Esophagus (tissue), 2 donors: ENCODE results near the gene OR6C75. TPM values are rescaled to one million over a fixed set of nuclear protein-coding genes. Genes with fewer than 3 reads are reported as not detected.
"Not testable (repeated sequence)": the region's sequence is repeated elsewhere in the genome, so short reads cannot be mapped to it uniquely, and the experiment has no call there.

Source experiments
- H3K27ac ChIP-seq, 2 donors: one replicate each; pipeline ENCODE4 v1.5.1; 2013; ENCODE audit warnings: low read depth in 2 of 2, mild to moderate bottlenecking in 2 of 2, inconsistent platforms in 1 of 2, low read length in 1 of 2, moderate library complexity in 1 of 2
- H3K27me3 ChIP-seq, 2 donors: one replicate each; pipeline ENCODE4 v1.6.1; 2013; ENCODE audit warnings: low read length in 2 of 2, control low read depth in 1 of 2, mild to moderate bottlenecking in 1 of 2; ENCODE audit not compliant: insufficient read depth in 2 of 2, control insufficient read depth in 1 of 2
- H3K36me3 ChIP-seq, 2 donors: one replicate each; pipeline ENCODE4 v1.6.1; 2013; ENCODE audit warnings: low read length in 1 of 2; ENCODE audit not compliant: control insufficient read depth in 2 of 2, insufficient read depth in 2 of 2
- H3K4me1 ChIP-seq, 2 donors: one replicate each; pipeline ENCODE4 v1.6.1; 2013; ENCODE audit warnings: low read length in 1 of 2; ENCODE audit not compliant: control insufficient read depth in 2 of 2, insufficient read depth in 2 of 2
- H3K4me3 ChIP-seq, 2 donors: one replicate each; pipeline ENCODE4 v1.5.1; 2013; ENCODE audit warnings: low read length in 2 of 2, mild to moderate bottlenecking in 2 of 2, low read depth in 1 of 2, moderate library complexity in 1 of 2
- H3K9me3 ChIP-seq, 2 donors: one replicate each; pipeline ENCODE4 v1.6.1; 2013; ENCODE audit warnings: mild to moderate bottlenecking in 2 of 2, low read depth in 1 of 2, low read length in 1 of 2, moderate library complexity in 1 of 2; ENCODE audit not compliant: control insufficient read depth in 2 of 2, insufficient read depth in 1 of 2
- WGBS, 2 donors: extraction: QIAGEN DNeasy Blood & Tissue Kit; methylation state at CpG; one replicate each; pipeline ENCODE4 v1.1.7; 2013; 5-methylcytosine and 5-hydroxymethylcytosine counted together
- polyA plus RNA-seq, 2 donors: library from polyadenylated mRNA; stranded (reverse); fragments of 200-250 nt; gene quantifications; one replicate each; pipeline ENCODE4 v1.2.3, GENCODE V29; 2013
- donor health status: healthy with polysubstance abuse.
- donor health status: Bipolar disorder and iron deficiency.

OR6C75 gene
- polyA plus RNA-seq, 2 donors, result not detected

DNA sequence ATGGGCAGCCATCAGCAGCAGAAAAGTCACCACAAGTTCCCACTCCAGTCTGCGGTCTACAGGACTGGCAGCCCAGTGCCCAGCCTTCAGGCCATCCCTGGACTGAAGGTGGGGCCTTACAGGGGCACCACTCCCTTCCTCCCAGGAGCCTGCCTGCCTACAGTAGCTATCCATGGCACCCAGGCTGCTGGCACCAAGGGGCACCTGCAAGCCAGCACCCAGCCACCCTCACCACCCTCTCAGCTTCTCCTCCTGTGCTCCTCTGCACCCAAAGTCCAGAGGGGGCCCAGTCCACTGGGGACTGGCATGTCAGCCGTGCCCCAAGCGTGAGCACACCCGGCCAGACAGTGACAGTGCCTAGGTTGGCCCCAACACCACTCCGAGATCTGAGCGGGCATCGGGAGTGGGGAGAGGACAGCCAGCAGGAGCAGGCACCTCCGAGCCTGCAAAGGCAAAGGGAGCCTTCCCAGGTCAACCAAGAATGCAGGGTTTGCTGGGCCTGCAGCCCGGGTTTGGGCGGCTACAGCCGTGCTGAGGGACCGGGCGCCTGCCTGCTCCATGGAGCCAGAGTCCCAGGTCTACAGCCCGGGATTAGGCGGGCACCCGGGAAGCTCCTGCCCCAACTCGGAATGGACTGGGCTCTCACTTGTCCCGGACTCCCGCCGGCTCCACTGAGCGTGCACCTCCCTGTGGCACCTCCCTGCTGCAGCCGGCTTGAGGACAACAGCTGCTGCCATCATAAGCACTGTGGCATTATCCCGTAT, 29.4 kb downstream of the OR6C75 start:
- H3K4me1 ChIP-seq, result no peaks in the 10 kb centered on the region
- no peak overlapping the region for H3K27ac ChIP-seq
- no peaks in the 10 kb centered on the region for H3K36me3 ChIP-seq
- 89 to 92% methylated on average over 23 of the region's 23 CpGs for WGBS, 2 donors
- no peaks in the 10 kb centered on the region for H3K9me3 ChIP-seq
- no peak overlapping the region for H3K4me3 ChIP-seq
- no peaks in the 10 kb centered on the region for H3K27me3 ChIP-seq

DNA sequence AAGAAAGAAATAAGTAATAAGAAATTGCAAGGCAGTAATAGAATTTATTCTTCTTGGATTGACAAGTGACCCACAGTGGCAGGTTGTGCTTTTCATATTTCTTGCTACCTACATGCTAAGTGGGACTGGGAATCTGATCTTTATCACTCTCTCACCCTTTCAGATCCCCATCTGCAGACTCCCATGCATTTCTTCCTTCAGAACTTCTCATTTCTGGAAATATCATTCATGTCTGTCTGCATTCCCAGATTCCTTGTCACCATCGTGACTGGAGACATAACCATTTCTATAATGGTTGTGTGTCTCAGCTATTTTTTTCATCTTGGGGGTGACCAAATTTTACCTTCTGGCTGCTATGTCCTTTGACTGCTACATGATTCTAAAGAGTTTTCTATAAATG, 33.6 kb downstream of the OR6C75 start:
- Histone ChIP-seq H3K36me3 (no peaks in the 10 kb centered on the region), H3K4me1 (no peaks in the 10 kb centered on the region), H3K4me3 (no peak overlapping the region), H3K9me3 (no peaks in the 10 kb centered on the region), H3K27ac (no peak overlapping the region), H3K27me3 (no peaks in the 10 kb centered on the region)
- WGBS, 2 donors, result 82 to 94% methylated on average over 1 of the region's 1 CpG

DNA sequence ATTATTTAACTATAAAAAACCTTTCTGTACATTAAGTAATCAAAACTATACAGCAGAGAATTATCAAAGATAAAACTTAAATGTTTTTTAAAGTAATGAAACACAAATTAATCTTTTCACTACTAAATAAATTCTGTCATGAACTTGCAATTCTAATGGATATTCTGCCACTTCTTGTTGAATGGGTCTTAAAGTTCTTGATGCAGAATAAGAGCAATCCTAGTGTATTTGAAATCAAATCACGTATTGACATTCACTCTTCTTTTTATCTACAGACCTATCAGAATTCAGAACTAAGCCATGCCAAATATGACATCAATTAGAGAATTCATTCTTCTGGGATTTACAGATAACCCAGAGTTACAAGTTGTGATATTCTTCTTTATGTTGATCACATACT, 37.5 kb downstream of the OR6C75 start, which contains the start of gene OR6C65:
OR6C65 (plus strand) TSS at position 301 of the 400 bp plus-strand sequence; CDS start at position 301, 0 bp downstream.
- H3K27ac ChIP-seq, result no peak within 1 kb of the TSS
- H3K27me3 ChIP-seq, result no peaks in the 10 kb centered on the region
- no peak within 1 kb of the TSS for H3K4me3 ChIP-seq
- no peaks in the 10 kb centered on the region for H3K4me1 ChIP-seq
- no peaks in the 10 kb centered on the region for H3K9me3 ChIP-seq
- WGBS, 2 donors, result 84 to 90% methylated on average over 1 of the region's 1 CpG
- no peaks in the 10 kb centered on the region for H3K36me3 ChIP-seq

DNA sequence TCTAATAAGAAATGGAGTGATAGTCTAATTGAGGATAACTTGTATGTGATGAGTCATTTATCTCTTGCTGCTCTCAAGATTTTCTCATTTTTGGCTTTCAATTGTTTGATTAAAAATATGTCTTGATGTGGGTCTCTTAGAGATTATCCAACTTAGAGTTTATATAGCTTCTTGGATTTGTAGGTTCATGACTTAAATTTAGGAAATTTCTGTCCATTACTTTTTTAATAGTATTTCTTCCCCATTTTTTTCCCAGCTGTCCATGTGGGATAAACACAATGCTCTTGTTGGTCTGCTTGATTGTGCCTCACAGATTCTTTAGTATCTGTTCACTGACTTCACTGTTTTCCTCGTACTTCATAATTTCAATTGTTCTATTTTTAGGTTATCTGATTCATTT, 45.1 kb downstream of the OR6C75 start:
- no peaks in the 10 kb centered on the region for H3K4me1 ChIP-seq
- no peaks in the 10 kb centered on the region for H3K9me3 ChIP-seq
- H3K27me3 ChIP-seq, result no peaks in the 10 kb centered on the region
- no peak overlapping the region for H3K4me3 ChIP-seq
- 52 to 78% methylated on average over 1 of the region's 1 CpG for WGBS, 2 donors
- H3K27ac ChIP-seq, result no peak overlapping the region
- H3K36me3 ChIP-seq, result no peaks in the 10 kb centered on the region

DNA sequence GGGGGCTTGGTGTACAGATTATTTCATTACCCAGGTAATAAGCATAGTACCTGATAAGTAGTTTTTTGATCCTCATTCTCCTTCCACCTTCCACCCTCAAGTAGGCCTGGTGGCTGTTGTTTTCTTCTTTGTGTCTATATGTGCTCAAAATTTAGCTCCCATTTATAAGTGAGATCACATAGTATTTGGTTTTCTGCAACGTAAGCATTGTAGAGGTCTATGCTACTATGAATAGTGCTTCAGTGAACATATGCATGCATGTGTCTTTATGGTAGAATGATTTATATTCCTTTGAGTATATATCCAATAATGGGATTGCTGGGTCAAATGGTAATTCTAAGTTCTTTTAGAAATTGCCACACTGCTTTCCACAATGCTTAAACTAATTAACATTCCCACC, 46.4 kb downstream of the OR6C75 start:
- not testable (repeated sequence) for H3K27me3 ChIP-seq, H3K27ac ChIP-seq, H3K4me3 ChIP-seq, H3K9me3 ChIP-seq, H3K36me3 ChIP-seq, H3K4me1 ChIP-seq
- 89 to 95% methylated on average over 1 of the region's 1 CpG for WGBS, 2 donors

DNA sequence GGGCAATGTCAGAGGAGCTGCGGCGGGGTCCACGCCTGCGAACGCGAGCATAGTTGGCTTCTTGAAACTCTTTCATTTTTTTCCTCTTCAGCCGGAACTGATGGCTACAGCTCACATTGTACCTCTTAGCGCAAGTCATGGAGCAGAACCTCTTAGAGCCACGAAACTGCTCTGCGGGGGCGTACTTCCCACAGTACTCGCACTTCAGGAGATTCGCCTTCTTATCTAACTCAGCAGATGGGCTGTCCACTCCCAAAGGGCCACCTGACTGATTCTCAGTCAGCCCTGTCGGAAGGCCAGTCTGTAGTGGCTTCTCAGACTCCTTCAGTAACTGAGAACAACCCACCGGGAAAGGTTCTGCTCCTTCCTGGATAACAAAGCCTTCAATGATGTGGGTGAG, 49.4 kb downstream of the OR6C75 start:
- not testable (repeated sequence) for H3K27me3 ChIP-seq, H3K9me3 ChIP-seq, H3K36me3 ChIP-seq, H3K27ac ChIP-seq, H3K4me3 ChIP-seq, H3K4me1 ChIP-seq
- WGBS, 2 donors, result 94 to 95% methylated on average over 15 of the region's 15 CpGs

DNA sequence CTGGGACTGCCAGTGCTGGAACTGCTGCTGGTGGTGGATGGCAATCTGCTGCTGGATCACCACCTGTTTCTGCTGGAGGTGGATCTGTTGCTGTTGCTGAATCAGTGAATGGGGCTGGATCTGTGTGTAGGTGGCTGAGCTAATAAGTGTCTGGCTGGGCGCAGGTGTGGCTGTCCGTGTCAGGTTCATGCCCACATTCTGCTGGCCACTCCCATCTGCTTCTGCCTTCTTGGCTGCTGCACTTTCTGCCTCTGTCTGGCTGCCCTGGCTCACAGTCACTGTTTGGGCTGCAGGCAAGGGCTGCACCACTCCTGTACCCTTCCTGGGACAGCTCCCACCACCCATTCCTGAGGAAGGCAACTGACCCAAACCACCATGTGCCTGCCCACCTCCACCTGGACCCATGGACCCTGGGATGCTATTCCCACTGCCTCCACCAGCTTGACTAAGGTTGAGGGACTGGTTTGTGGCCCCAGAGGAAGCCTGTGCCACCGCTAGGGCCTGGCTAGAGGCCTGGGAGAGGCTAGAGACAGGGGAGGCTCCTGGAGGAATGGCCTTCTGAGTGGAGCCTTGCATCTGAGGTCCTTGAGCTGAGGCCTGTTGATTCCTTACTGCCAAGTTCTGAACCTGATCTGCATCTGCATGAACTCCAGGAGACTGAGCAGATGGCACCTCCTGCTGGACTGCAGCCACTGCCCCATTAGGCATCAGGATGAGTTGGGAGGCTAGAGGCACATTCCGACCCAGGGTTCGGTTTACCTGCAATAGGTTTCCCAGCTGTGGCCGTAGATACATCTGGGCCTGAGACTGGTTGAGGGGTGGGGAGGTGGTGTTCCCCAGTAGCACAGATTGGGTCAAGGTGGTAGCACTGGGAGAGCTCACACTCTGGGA, 51.0 kb downstream of the OR6C75 start:
- H3K27ac ChIP-seq, H3K27me3 ChIP-seq, H3K4me1 ChIP-seq, H3K4me3 ChIP-seq, H3K9me3 ChIP-seq, H3K36me3 ChIP-seq: not testable (repeated sequence)
- WGBS, 2 donors, result 73 to 76% methylated on average over 5 of the region's 6 CpGs

DNA sequence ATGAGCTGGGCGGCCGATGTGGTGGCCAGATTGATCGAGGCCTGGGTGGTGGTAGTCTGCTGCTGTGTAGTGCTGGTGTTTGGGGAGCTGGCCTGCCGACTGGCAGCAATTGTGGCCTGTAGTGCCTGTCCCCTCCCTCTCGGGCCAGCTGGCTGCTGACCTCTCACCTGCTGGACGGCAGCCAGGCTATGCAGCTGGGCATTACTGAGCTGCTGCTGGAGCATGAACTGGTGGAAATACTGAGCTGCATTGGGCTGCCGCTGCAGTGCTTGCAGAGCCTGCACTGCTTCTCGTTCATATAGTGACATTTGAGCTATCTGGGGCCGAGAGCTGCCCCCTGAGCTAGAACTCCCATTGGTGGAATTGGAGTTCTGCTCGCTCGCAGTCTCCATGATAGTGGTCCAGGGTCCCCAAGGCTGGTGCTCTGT, 51.6 kb downstream of the OR6C75 start:
- not testable (repeated sequence) for H3K27ac ChIP-seq, H3K27me3 ChIP-seq, H3K36me3 ChIP-seq, H3K9me3 ChIP-seq, H3K4me3 ChIP-seq, H3K4me1 ChIP-seq
- 41 to 46% methylated on average over 10 to 11 of the region's 11 CpGs for WGBS, 2 donors

DNA sequence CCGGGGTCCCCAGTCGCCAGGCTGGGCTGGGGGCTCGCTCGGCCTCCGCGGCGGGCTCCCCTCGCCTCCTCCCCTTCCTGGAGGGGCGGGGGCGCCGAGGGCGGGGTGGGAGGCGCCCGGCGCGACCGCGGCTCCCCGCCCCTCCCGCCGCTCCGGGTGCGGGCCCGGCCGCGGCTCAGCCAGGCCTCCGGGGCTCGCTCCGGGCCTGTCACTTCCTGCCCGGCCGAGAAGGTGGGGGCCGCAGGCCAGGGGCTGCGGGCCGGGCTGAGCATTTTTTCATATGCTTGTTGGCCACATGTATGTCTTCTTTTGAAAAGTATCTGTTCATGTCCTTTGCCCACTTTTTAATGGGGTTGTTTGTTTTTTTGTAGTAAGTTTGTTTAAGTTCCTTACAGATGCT, 52.1 kb downstream of the OR6C75 start:
- not testable (repeated sequence) for H3K4me1 ChIP-seq, H3K9me3 ChIP-seq, H3K36me3 ChIP-seq, H3K27me3 ChIP-seq, H3K27ac ChIP-seq, H3K4me3 ChIP-seq
- WGBS, 2 donors, result 0 to 3% methylated on average over 3 to 10 of the region's 34 CpGs
